HG03457 (cell line): Measurements from ENCODE around the gene FAM78A.
"Not testable (repeated sequence)": the region's sequence is repeated elsewhere in the genome, so short reads cannot be mapped to it uniquely, and the experiment has no call there.

ENCODE experiments used
- ATAC-seq: cut with Tn5 transposase; IDR thresholded peaks from one replicate; pipeline ENCODE4 v1.9.1; 2021; ENCODE audit warnings: moderate number of reproducible peaks; ENCODE audit not compliant: unreplicated experiment

Gene FAM78A

GRCh38 chr9:131216806-131217205, 59.5 kb downstream of the FAM78A start:
- no peak for ATAC-seq

GRCh38 chr9:131214876-131215275, 61.4 kb downstream of the FAM78A start:
- no peak for ATAC-seq

- ATAC-seq, result no peak
These were observed 61.9 kb downstream of the FAM78A start for GRCh38 chr9:131214286-131214856.

GRCh38 chr9:131211920-131212319, 64.4 kb downstream of the FAM78A start:
- not testable (repeated sequence) for ATAC-seq
